GM19193 (cell line): ENCODE data around the gene LHFPL4.

Experiments
- POLR2A ChIP-seq: IDR thresholded peaks from 4 replicates; pipeline ENCODE4 v1.6.1; 2011; ENCODE audit not compliant: insufficient read depth, insufficient read length; ENCODE audit errors: extremely low read depth

Gene LHFPL4

GRCh38 chr3:9550999-9551398 lies 2.6 kb downstream of the LHFPL4 start:
- no peak for TF ChIP-seq POLR2A

- TF ChIP-seq POLR2A, result no peak
These were observed 4.0 kb downstream of the LHFPL4 start for GRCh38 chr3:9549600-9549999.

DNA sequence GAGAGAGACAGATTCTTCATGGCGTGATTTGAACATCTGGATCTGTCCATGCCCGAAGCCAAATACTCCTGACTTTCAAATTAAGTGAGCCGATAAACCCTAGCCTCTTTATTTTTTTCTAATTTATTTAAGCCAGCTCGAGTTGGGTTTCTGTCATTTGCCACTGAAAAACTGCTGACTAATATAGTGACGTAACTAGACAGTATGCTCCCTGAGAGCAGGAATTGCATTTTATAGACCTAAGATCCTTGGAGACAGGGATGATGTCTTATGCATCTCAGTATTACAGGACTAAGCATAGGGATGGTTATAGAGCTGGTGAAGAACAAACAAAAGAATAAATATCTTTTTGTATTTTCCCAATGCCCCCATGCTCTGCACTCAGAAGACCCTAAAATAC lies 4.6 kb downstream of the LHFPL4 start:
- no peak for TF ChIP-seq POLR2A

GRCh38 chr3:9542182-9542581 lies 11.4 kb downstream of the LHFPL4 start:
- no peak for TF ChIP-seq POLR2A

DNA sequence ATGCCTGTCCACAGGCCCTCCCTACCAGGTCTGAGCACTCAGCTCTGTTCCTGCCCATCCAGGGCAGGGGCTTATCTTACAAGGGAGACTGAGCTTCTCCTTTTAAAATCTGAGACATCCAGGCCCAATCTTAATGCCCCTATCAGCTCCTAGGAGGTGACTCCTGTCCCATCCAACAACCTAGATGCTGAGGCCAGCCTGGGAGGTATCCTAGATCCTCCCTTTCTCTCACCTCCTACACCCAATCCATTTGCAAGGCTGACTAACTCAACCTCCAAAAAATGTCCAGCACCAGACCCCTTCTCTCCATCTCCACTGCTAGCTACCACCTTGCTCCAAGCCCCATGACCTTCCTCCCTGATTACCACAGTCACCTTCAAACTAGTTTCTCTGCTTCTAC lies 17.4 kb downstream of the LHFPL4 start:
- TF ChIP-seq POLR2A, result no peak

DNA sequence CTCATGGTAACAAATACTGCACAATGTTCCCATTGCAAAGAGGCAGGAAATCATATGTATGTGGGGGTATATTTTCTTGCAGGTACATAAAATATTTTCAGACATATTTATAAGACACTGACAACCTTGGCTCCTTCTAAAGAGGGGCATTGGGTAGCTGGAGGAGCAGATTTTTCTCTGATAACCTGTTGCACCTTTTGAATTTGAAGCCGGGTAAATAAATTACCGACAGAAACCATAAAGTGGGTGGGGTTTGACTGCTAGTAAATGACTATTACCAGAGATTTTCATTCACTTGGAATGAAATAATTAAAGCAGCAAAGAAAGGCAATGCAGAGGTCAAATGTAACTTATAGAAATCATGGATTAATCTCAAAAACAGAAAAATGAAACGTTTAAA lies 19.2 kb downstream of the LHFPL4 start:
- TF ChIP-seq POLR2A, result no peak

- TF ChIP-seq POLR2A, result no peak
These were observed 28.5 kb downstream of the LHFPL4 start for GRCh38 chr3:9525078-9525477.

DNA sequence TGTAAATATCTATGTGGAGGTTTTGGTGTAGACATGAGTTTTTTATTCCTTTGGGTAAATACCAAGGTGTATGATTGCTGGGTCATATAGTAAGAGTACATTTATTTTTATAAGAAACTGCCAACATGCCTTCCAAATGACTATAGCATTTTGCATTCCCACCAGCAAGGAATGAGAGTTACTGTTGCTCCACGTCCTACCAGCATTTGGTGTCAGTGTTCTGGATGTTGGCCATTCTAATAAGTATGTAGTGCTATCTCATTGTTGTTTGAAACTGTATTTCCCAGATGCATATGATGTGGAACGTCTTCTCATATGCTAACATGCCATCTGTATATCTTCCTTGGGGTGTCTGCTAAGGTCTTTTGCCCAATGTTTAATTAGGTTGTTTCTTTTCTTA lies 38.7 kb downstream of the LHFPL4 start:
- no peak for TF ChIP-seq POLR2A

DNA sequence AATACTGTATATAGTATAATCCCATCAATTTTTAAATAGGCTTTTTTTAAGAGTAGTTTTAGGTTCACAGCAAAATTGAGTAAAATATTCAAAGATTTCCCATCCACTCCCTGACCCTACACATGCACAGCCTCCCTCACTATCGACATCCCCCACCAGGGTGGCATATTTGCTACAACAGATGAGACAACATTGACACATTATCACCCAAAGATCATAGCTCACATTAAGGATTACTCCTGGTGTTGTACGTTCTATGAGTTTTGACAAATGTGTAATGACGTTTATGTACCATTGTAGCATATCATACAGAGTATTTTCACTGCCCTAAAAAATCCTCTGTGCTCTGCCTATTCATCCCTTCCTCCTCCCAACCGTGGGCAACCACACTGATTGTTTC lies 39.3 kb downstream of the LHFPL4 start:
- no peak for TF ChIP-seq POLR2A

DNA sequence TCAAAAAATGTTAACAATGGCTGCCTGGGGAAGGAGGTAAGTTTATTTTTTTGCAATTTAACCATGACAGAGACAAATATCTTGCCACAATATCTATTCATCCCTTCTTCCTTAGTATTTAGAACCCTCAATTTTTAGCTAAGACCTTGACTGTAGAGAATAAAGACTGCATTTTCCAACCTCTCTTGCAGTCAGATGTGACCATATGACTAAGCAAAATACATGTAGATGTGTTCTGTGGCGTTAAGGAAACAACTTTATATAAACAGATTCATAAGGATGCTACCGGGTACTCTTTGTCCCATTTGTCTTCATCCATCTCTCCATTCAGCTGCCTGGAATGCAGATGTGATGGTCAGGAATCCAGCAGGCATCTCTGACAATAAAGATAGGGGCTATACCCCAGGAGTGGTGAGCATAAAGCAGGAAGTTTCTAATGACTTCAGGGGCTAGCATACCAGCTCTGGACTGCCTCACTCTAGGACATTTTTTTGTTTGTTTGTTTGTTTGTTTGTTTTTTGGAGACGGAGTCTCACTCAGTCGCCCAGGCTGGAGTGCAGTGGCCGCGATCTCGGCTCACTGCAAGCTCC lies 41.1 kb downstream of the LHFPL4 start:
- TF ChIP-seq POLR2A, result no peak

GRCh38 chr3:9508781-9509180 lies 44.8 kb downstream of the LHFPL4 start:
- TF ChIP-seq POLR2A, result no peak

GRCh38 chr3:9507586-9508578 lies 45.7 kb downstream of the LHFPL4 start:
- TF ChIP-seq POLR2A, result no peak

- no peak for TF ChIP-seq POLR2A
These were observed 50.3 kb downstream of the LHFPL4 start for GRCh38 chr3:9503283-9503682.

- no peak for TF ChIP-seq POLR2A
These were observed 52.4 kb downstream of the LHFPL4 start for GRCh38 chr3:9501226-9501625.

DNA sequence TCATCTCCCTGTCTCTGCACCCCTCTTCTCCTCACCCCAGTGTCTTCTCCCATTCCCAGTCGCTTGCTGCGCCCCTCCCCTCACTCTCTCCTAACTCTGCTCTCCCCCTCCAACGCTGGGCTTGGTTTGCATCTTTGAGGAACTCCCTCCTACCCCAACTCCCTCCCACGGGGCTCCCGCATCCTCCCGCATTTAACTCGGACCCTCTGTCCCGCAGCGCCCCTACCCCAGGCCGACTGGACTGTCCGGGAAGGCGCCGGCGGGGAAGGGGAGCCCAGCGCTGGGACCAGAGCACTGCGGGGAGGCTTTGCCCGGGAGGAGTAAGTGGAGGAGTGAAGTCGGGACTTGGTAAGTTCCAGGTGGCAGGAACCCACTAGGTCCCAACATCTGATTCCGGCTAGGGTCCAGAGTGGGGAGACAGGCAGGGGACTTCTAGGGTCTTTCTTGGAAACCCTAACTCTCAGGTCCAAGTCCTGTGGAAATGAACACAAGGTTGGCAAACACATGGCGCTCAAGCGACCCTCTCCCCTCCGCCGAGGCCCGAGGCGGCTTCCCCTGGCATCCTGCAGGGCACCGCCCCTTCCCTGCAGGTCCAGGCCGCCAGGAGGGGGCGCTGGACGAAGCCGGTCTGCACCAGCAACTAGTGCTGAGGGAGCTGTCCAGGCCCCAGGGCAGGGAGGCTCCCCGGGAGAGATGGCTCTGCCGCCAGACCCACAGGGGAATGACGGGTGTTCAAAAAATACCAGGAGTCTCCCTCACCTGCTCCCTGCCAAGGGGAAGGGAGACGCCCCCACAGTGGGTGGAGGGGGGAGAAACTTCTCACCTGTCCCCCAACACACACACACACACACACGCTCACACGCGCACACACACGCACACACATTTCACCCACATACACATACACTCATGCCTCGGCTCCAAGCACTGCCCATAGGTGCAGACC lies 53.2 kb downstream of the LHFPL4 start:
- TF ChIP-seq POLR2A, result no peak
